ENCODE measurements around the gene C19orf38.

- TF ChIP-seq ETV6 (CRISPR knock-in tag; IDR thresholded peaks at IDR 0.05) (no peak), RELA (CRISPR knock-in tag; IDR thresholded peaks at IDR 0.05; ENCODE audit: borderline replicate concordance) (no peak), CTCF (IDR thresholded peaks at IDR 0.05) (no peak), HMGXB4 (CRISPR knock-in tag; IDR thresholded peaks at IDR 0.05) (no peak), ATF1 (CRISPR knock-in tag; IDR thresholded peaks at IDR 0.05) (no peak), NFYB (CRISPR knock-in tag; conservative IDR thresholded peaks at IDR 0.05; ENCODE audit: low read depth) (no peak), FOXK1 (CRISPR knock-in tag; IDR thresholded peaks at IDR 0.05) (no peak), GABPB1 (CRISPR knock-in tag; IDR thresholded peaks at IDR 0.05) (no peak)
- TF ChIP-seq, protein P1, sequence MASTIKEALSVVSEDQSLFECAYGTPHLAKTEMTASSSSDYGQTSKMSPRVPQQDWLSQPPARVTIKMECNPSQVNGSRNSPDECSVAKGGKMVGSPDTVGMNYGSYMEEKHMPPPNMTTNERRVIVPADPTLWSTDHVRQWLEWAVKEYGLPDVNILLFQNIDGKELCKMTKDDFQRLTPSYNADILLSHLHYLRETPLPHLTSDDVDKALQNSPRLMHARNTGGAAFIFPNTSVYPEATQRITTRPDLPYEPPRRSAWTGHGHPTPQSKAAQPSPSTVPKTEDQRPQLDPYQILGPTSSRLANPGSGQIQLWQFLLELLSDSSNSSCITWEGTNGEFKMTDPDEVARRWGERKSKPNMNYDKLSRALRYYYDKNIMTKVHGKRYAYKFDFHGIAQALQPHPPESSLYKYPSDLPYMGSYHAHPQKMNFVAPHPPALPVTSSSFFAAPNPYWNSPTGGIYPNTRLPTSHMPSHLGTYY (CRISPR knock-in tag; IDR thresholded peaks at IDR 0.05) = no peak
- TF ChIP-seq, protein P2, sequence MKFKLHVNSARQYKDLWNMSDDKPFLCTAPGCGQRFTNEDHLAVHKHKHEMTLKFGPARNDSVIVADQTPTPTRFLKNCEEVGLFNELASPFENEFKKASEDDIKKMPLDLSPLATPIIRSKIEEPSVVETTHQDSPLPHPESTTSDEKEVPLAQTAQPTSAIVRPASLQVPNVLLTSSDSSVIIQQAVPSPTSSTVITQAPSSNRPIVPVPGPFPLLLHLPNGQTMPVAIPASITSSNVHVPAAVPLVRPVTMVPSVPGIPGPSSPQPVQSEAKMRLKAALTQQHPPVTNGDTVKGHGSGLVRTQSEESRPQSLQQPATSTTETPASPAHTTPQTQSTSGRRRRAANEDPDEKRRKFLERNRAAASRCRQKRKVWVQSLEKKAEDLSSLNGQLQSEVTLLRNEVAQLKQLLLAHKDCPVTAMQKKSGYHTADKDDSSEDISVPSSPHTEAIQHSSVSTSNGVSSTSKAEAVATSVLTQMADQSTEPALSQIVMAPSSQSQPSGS (CRISPR knock-in tag; IDR thresholded peaks at IDR 0.05; ENCODE audit: borderline replicate concordance, low read depth) = no peak
- TF ChIP-seq, protein P3, sequence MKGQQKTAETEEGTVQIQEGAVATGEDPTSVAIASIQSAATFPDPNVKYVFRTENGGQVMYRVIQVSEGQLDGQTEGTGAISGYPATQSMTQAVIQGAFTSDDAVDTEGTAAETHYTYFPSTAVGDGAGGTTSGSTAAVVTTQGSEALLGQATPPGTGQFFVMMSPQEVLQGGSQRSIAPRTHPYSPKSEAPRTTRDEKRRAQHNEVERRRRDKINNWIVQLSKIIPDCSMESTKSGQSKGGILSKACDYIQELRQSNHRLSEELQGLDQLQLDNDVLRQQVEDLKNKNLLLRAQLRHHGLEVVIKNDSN (CRISPR knock-in tag; IDR thresholded peaks at IDR 0.05) = no peak
Measured at GRCh38 chr19:10803252-10803651, 45.0 kb upstream of the C19orf38 start.

Data from WTC11 (cell line).